Type B pancreatic cell (in vitro differentiated cells): Measurements from ENCODE around the gene COL4A2. TPM values are rescaled to one million over a fixed set of nuclear protein-coding genes. Genes with fewer than 3 reads are reported as not detected.

ENCODE experiments used
- DNase-seq: peaks from one replicate; pipeline ENCODE4 v3.0.0; 2021; ENCODE audit warnings: mixed read lengths; ENCODE audit not compliant: unreplicated experiment; ENCODE audit errors: extremely low spot score
- H3K27ac Mint-ChIP-seq: 2 replicates; pipeline ENCODE4 v1.8.0; 2021; ENCODE audit warnings: mild to moderate bottlenecking, mixed read lengths
- H3K27me3 Mint-ChIP-seq: 2 replicates; pipeline ENCODE4 v1.8.0; 2021; ENCODE audit warnings: mixed read lengths
- H3K36me3 Mint-ChIP-seq: 2 replicates; pipeline ENCODE4 v1.8.0; 2021; ENCODE audit warnings: mixed read lengths
- H3K4me1 Mint-ChIP-seq: one replicate; pipeline ENCODE4 v1.8.0; 2021; ENCODE audit warnings: mixed read lengths; ENCODE audit not compliant: unreplicated experiment
- H3K4me3 Mint-ChIP-seq: 2 replicates; pipeline ENCODE4 v1.8.0; 2021; ENCODE audit warnings: mild to moderate bottlenecking, mixed read lengths
- H3K9me3 Mint-ChIP-seq: 2 replicates; pipeline ENCODE4 v1.8.0; 2021; ENCODE audit warnings: mixed read lengths
- CTCF ChIP-seq: fragments of 200-600 bp; sonication (generic); conservative IDR thresholded peaks from 2 replicates; pipeline ENCODE4 v1.5.0; 2021; ENCODE audit warnings: antibody characterized with exemption, mild to moderate bottlenecking
- total RNA-seq: library from RNA; stranded (reverse); gene quantifications from 2 replicates; pipeline ENCODE4 v1.2.1, GENCODE V29; 2021; ENCODE audit warnings: low replicate concordance

Gene COL4A2
- total RNA-seq, 1 donor from 2014 or later, result 145 TPM

GRCh38 chr13:110525328-110526319 lies 218.5 kb downstream of the COL4A2 start:
- H3K4me1 Mint-ChIP-seq, result peaks cover 25% of the 10 kb centered on the region
- H3K36me3 Mint-ChIP-seq, result no peaks in the 10 kb centered on the region
- no peak overlapping the region for H3K4me3 Mint-ChIP-seq
- TF ChIP-seq CTCF, result no peak
- no peak for DNase-seq
- H3K27me3 Mint-ChIP-seq, result no peaks in the 10 kb centered on the region
- no peak overlapping the region for H3K27ac Mint-ChIP-seq
- no peaks in the 10 kb centered on the region for H3K9me3 Mint-ChIP-seq

- H3K9me3 Mint-ChIP-seq, result no peaks in the 10 kb centered on the region
- no peak overlapping the region for H3K27ac Mint-ChIP-seq
- no peaks in the 10 kb centered on the region for H3K27me3 Mint-ChIP-seq
- no peaks in the 10 kb centered on the region for H3K36me3 Mint-ChIP-seq
- no peak for TF ChIP-seq CTCF
- H3K4me3 Mint-ChIP-seq, result no peak overlapping the region
- peaks cover 25% of the 10 kb centered on the region for H3K4me1 Mint-ChIP-seq
- DNase-seq, result no peak
Observed at GRCh38 chr13:110528371-110528770, 221.3 kb downstream of the COL4A2 start.

- H3K27me3 Mint-ChIP-seq, result no peaks in the 10 kb centered on the region
- DNase-seq, result no peak
- peak overlapping the region; percentile 34 for H3K27ac Mint-ChIP-seq
- H3K9me3 Mint-ChIP-seq, result no peaks in the 10 kb centered on the region
- TF ChIP-seq CTCF, result no peak
- H3K4me3 Mint-ChIP-seq, result no peak overlapping the region
- H3K36me3 Mint-ChIP-seq, result no peaks in the 10 kb centered on the region
- peaks cover 25% of the 10 kb centered on the region for H3K4me1 Mint-ChIP-seq
Observed at GRCh38 chr13:110528911-110529310, 221.8 kb downstream of the COL4A2 start.

- Mint-ChIP-seq H3K4me1 (peaks cover 23% of the 10 kb centered on the region), H3K4me3 (no peak overlapping the region), H3K36me3 (no peaks in the 10 kb centered on the region), H3K9me3 (no peaks in the 10 kb centered on the region), H3K27ac (no peak overlapping the region), H3K27me3 (no peaks in the 10 kb centered on the region)
- DNase-seq, result no peak
- no peak for TF ChIP-seq CTCF
Observed at GRCh38 chr13:110529522-110530311, 222.6 kb downstream of the COL4A2 start.

- no peaks in the 10 kb centered on the region for H3K9me3 Mint-ChIP-seq
- TF ChIP-seq CTCF, result no peak
- no peaks in the 10 kb centered on the region for H3K27me3 Mint-ChIP-seq
- no peak overlapping the region for H3K27ac Mint-ChIP-seq
- no peak overlapping the region for H3K4me3 Mint-ChIP-seq
- H3K4me1 Mint-ChIP-seq, result peaks cover 16% of the 10 kb centered on the region
- H3K36me3 Mint-ChIP-seq, result no peaks in the 10 kb centered on the region
- DNase-seq, result no peak
Observed at GRCh38 chr13:110531100-110531499, 224.0 kb downstream of the COL4A2 start.
